Hypothalamus (tissue), 51 donors: Measurements from ENCODE around the gene SLC22A15.

Experiments
- DNase-seq, 51 donors: peaks; one replicate each; lab custom pipeline; 2025; lab: John Stamatoyannopoulos, UW

The SLC22A15 gene

GRCh38 chr1:116096013-116096618, 119.8 kb downstream of the SLC22A15 start:
- no peak for DNase-seq

- no peak for DNase-seq
These were observed 121.3 kb downstream of the SLC22A15 start for GRCh38 chr1:116097626-116098025.

- no peak for DNase-seq
These were observed 123.1 kb downstream of the SLC22A15 start for GRCh38 chr1:116099379-116099778.

- DNase-seq, result no peak
These were observed 123.6 kb downstream of the SLC22A15 start for GRCh38 chr1:116099919-116100318.

GRCh38 chr1:116104667-116105066, 128.4 kb downstream of the SLC22A15 start:
- DNase-seq, result no peak

GRCh38 chr1:116105996-116106395, 129.7 kb downstream of the SLC22A15 start:
- no peak for DNase-seq

- DNase-seq, result no peak
These were observed 130.3 kb downstream of the SLC22A15 start for GRCh38 chr1:116106646-116107045.

GRCh38 chr1:116107371-116107770, 131.1 kb downstream of the SLC22A15 start:
- DNase-seq, result no peak

GRCh38 chr1:116110567-116111523, 134.5 kb downstream of the SLC22A15 start, which contains the start of gene MAB21L3:
TSS of gene MAB21L3 (plus strand) at chr1:116111399. CDS start at chr1:116112616, 1,217 bp downstream.
- no peak for DNase-seq

- no peak for DNase-seq
These were observed 135.3 kb downstream of the SLC22A15 start for GRCh38 chr1:116111524-116112021.

- DNase-seq, result no peak
These were observed 136.3 kb downstream of the SLC22A15 start for GRCh38 chr1:116112388-116113140.

- DNase-seq, result no peak
These were observed 137.3 kb downstream of the SLC22A15 start for GRCh38 chr1:116113615-116114014.

GRCh38 chr1:116115476-116116439, 139.4 kb downstream of the SLC22A15 start:
- DNase-seq, result no peak

GRCh38 chr1:116118471-116118870, 142.2 kb downstream of the SLC22A15 start:
- DNase-seq, result no peak
